OCI-LY3 (cell line): ENCODE results near the gene ZNF106.

Source experiments
- EZH2phosphoT487 ChIP-seq: fragments of 200-600 bp; shearing (Covaris generic); IDR thresholded peaks from 2 replicates; pipeline ENCODE4 v1.6.1; 2018; ENCODE audit warnings: antibody characterized with exemption, mixed run types, low read depth
- TF ChIP-seq, protein P1 (sequence below): fragments of 200-600, 300-600 bp; sonication (generic); IDR thresholded peaks from 2 replicates; pipeline ENCODE4 v1.5.1; 2014; ENCODE audit warnings: antibody characterized with exemption, low read length, low read depth

DNA sequence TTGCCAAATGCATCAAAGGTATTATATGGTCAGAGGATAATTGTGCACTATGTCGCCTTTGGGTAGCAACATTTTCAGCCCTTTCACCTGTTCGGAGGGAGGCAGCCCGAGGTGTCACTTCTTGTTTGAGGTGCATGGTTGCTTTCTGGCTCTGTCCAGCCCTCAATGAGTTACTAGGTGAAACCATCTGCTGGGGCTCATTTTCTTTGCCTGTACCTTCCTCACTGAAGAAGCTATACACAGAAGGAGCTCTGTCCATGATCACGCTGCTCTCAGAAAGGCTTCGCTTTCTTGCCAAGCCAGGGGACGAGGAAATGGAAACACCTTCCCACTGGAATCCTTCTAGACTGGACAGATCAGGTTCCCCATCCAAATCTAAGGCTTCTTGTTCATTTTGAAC is 42.7 kb downstream of the ZNF106 start:
- TF ChIP-seq, protein P1, sequence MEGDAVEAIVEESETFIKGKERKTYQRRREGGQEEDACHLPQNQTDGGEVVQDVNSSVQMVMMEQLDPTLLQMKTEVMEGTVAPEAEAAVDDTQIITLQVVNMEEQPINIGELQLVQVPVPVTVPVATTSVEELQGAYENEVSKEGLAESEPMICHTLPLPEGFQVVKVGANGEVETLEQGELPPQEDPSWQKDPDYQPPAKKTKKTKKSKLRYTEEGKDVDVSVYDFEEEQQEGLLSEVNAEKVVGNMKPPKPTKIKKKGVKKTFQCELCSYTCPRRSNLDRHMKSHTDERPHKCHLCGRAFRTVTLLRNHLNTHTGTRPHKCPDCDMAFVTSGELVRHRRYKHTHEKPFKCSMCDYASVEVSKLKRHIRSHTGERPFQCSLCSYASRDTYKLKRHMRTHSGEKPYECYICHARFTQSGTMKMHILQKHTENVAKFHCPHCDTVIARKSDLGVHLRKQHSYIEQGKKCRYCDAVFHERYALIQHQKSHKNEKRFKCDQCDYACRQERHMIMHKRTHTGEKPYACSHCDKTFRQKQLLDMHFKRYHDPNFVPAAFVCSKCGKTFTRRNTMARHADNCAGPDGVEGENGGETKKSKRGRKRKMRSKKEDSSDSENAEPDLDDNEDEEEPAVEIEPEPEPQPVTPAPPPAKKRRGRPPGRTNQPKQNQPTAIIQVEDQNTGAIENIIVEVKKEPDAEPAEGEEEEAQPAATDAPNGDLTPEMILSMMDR: no peak
- TF ChIP-seq EZH2phosphoT487: no peak
